Measurements from ENCODE around the gene GSE1. TPM values are rescaled to one million over a fixed set of nuclear protein-coding genes. Genes with fewer than 3 reads are reported as not detected.

Gene GSE1
- total and polyA plus RNA-seq, 2 of the 13 experiments (the other 11 are each of a cell fraction or from before 2014, with no cell fraction given): 16.1 to 31.2 TPM

GRCh38 chr16:85612191-85612800, 826 bp upstream of the GSE1 start (continued):
- no peak for TF ChIP-seq CBX5 (CRISPR knock-in tag; IDR thresholded peaks at IDR 0.05; ENCODE audit: borderline replicate concordance)
- no peak for TF ChIP-seq ZFP41 (CRISPR knock-in tag; IDR thresholded peaks at IDR 0.05; ENCODE audit: borderline replicate concordance)
- no peak for TF ChIP-seq JARID2 (CRISPR knock-in tag; IDR thresholded peaks at IDR 0.05; ENCODE audit: insufficient replicate concordance)
- TF ChIP-seq ZNF496 (CRISPR knock-in tag; IDR thresholded peaks at IDR 0.05; ENCODE audit: insufficient replicate concordance): no peak
- no peak for TF ChIP-seq ZSCAN21 (CRISPR knock-in tag; IDR thresholded peaks at IDR 0.05; ENCODE audit: borderline replicate concordance)
- TF ChIP-seq MXI1 (IDR thresholded peaks at IDR 0.05; ENCODE audit: borderline replicate concordance, low read depth, low read length): no peak
- 0 out of 2 replicates have a peak, but pooled peaks have one; percentile 9 for TF ChIP-seq DNMT3B (CRISPR knock-in tag; conservative IDR thresholded peaks at IDR 0.05)
- TF ChIP-seq ZNF180 (CRISPR knock-in tag; IDR thresholded peaks at IDR 0.05; ENCODE audit: borderline replicate concordance, low read depth): no peak
- no peak for TF ChIP-seq SALL2 (CRISPR knock-in tag; IDR thresholded peaks at IDR 0.05)
- TF ChIP-seq ZNF326 (CRISPR knock-in tag; IDR thresholded peaks at IDR 0.05; ENCODE audit: borderline replicate concordance): no peak
- no peak for TF ChIP-seq ZNF713 (CRISPR knock-in tag; IDR thresholded peaks at IDR 0.05)
- TF ChIP-seq GATA4 (IDR thresholded peaks at IDR 0.05; ENCODE audit: borderline replicate concordance, low read depth): no peak
- TF ChIP-seq MATR3 (CRISPR knock-in tag; IDR thresholded peaks at IDR 0.05): no peak
- TF ChIP-seq MED13 (CRISPR knock-in tag; IDR thresholded peaks at IDR 0.05): no peak
- no peak for TF ChIP-seq SP140L (CRISPR knock-in tag; IDR thresholded peaks at IDR 0.05; ENCODE audit: borderline replicate concordance)
- TF ChIP-seq KLF9 (CRISPR knock-in tag; IDR thresholded peaks at IDR 0.05; ENCODE audit: low read depth): no peak
- no peak for TF ChIP-seq MEIS2 (CRISPR knock-in tag; IDR thresholded peaks at IDR 0.05)
- no peak for TF ChIP-seq ZNF33B (CRISPR knock-in tag; IDR thresholded peaks at IDR 0.05)
- TF ChIP-seq SNAPC4 (CRISPR knock-in tag; IDR thresholded peaks at IDR 0.05): no peak
- no peak for TF ChIP-seq TCF7 (IDR thresholded peaks at IDR 0.05; ENCODE audit: low read depth)
- TF ChIP-seq ZNF44 (CRISPR knock-in tag; IDR thresholded peaks at IDR 0.05): no peak
- no peak for TF ChIP-seq SNRNP70 (IDR thresholded peaks at IDR 0.05; ENCODE audit: low read depth, low read length)
- TF ChIP-seq FOXP1 (IDR thresholded peaks at IDR 0.05): no peak
- no peak for TF ChIP-seq FOXP1 (CRISPR knock-in tag; IDR thresholded peaks at IDR 0.05)
- no peak for TF ChIP-seq NCOA1 (CRISPR knock-in tag; IDR thresholded peaks at IDR 0.05)
- peak; percentile 22 for TF ChIP-seq ZNF704 (CRISPR knock-in tag; IDR thresholded peaks at IDR 0.05; ENCODE audit: borderline replicate concordance)
- TF ChIP-seq ZNF768 (CRISPR knock-in tag; IDR thresholded peaks at IDR 0.05): no peak
- no peak; the same call in 1 of the 2 replicates for TF ChIP-seq AHR (CRISPR knock-in tag; IDR thresholded peaks at IDR 0.05)
